DOHH2 (cell line): Measurements from ENCODE around the gene ZBTB46.

ENCODE experiments used
- H3F3A ChIP-seq: fragments of 200-600 bp; sonication (generic), shearing (Covaris generic); 2 replicates; pipeline ENCODE4 v1.6.0; 2016; ENCODE audit warnings: antibody characterized with exemption, mild to moderate bottlenecking; ENCODE audit not compliant: control insufficient read depth, insufficient read depth
- H3K27ac ChIP-seq: fragments of 200-600 bp; sonication (generic); 2 replicates; pipeline ENCODE4 v1.5.1; 2014; ENCODE audit warnings: low read depth, mild to moderate bottlenecking, low read length, moderate library complexity
- H3K27me3 ChIP-seq: fragments of 200-600 bp; sonication (generic); 2 replicates; pipeline ENCODE4 v1.6.1; 2014; ENCODE audit warnings: mild to moderate bottlenecking, low read length, mixed read lengths; ENCODE audit not compliant: control insufficient read depth
- H3K36me3 ChIP-seq: fragments of 200-600 bp; sonication (generic); 2 replicates; pipeline ENCODE4 v1.6.1; 2014; ENCODE audit warnings: mild to moderate bottlenecking, low read length, moderate library complexity, mixed read lengths; ENCODE audit not compliant: control insufficient read depth
- H3K4me1 ChIP-seq: fragments of 200-600 bp; sonication (generic); 2 replicates; pipeline ENCODE4 v1.6.1; 2014; ENCODE audit warnings: mild to moderate bottlenecking, low read length, mixed read lengths; ENCODE audit not compliant: control insufficient read depth
- H3K4me2 ChIP-seq: fragments of 200-600 bp; sonication (generic); 2 replicates; pipeline ENCODE4 v1.6.0; 2014; ENCODE audit warnings: mild to moderate bottlenecking, low read length, moderate library complexity
- H3K4me3 ChIP-seq: fragments of 200-600 bp; sonication (generic); 2 replicates; pipeline ENCODE4 v1.5.1; 2014; ENCODE audit warnings: mild to moderate bottlenecking, low read length, mixed read lengths
- H3K79me2 ChIP-seq: fragments of 200-600 bp; sonication (generic); 2 replicates; pipeline ENCODE4 v1.6.1; 2014; ENCODE audit warnings: mild to moderate bottlenecking, low read length, mixed read lengths; ENCODE audit not compliant: control insufficient read depth
- H3K9me2 ChIP-seq: fragments of 200-600 bp; sonication (generic); replicated peaks from 2 replicates; pipeline ENCODE4 v1.6.1; 2014; ENCODE audit warnings: mild to moderate bottlenecking, low read length, mixed read lengths; ENCODE audit not compliant: control insufficient read depth
- H3K9me3 ChIP-seq: fragments of 200-600 bp; sonication (generic); 2 replicates; pipeline ENCODE4 v1.6.1; 2014; ENCODE audit warnings: antibody characterized with exemption, low read length, mixed read lengths; ENCODE audit not compliant: control insufficient read depth, insufficient read depth
- H4K20me1 ChIP-seq: fragments of 200-600 bp; sonication (generic); 2 replicates; pipeline ENCODE4 v1.6.0; 2014; ENCODE audit warnings: low read depth, mild to moderate bottlenecking, antibody characterized with exemption, low read length, moderate library complexity; ENCODE audit not compliant: control insufficient read depth, insufficient read depth
- EZH2phosphoT487 ChIP-seq: fragments of 200-600 bp; sonication (generic); IDR thresholded peaks from 2 replicates; pipeline ENCODE4 v1.6.1; 2017; ENCODE audit warnings: borderline replicate concordance, mild to moderate bottlenecking, antibody characterized with exemption, low read length, moderate library complexity, mixed read lengths
- TF ChIP-seq, protein P1 (sequence below): fragments of 200-600 bp; sonication (generic); IDR thresholded peaks from one replicate; pipeline ENCODE4 v1.5.1; 2014; ENCODE audit warnings: antibody characterized with exemption, mild to moderate bottlenecking, low read depth, low read length; ENCODE audit not compliant: poor library complexity, severe bottlenecking

Gene ZBTB46

DNA sequence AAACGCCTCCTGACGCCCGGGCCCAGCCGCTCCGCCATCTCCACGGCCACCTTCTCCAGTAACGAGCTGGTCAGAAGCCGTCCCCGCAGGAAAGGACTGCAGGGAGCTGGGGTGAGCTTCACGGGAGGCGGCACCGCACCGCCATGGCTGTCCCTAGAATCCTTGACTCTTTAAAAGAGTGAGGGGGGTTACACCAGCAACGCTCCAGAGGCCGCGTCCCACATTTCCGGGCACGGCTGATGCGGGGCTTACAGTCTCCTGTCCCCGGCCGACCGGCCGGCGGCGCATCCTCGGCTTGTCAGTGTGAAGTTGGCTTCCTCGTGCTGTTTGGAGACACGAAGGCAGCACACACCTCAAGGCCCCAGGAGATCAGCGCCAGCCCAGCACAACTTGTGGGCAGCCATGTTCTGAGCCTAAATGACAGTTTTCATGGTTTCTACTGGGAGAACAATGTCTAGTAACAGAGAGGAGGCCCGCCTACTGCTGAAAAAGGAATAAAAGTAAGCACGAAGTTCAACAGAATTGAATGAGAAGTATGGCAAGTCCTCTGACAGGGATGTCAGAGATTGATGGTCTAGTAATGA lies 61.1 kb downstream of the ZBTB46 start:
- no peaks in the 10 kb centered on the region for H3K4me1 ChIP-seq
- H3K79me2 ChIP-seq: no peaks in the 10 kb centered on the region
- H4K20me1 ChIP-seq: no peaks in the 10 kb centered on the region
- TF ChIP-seq, protein P1, sequence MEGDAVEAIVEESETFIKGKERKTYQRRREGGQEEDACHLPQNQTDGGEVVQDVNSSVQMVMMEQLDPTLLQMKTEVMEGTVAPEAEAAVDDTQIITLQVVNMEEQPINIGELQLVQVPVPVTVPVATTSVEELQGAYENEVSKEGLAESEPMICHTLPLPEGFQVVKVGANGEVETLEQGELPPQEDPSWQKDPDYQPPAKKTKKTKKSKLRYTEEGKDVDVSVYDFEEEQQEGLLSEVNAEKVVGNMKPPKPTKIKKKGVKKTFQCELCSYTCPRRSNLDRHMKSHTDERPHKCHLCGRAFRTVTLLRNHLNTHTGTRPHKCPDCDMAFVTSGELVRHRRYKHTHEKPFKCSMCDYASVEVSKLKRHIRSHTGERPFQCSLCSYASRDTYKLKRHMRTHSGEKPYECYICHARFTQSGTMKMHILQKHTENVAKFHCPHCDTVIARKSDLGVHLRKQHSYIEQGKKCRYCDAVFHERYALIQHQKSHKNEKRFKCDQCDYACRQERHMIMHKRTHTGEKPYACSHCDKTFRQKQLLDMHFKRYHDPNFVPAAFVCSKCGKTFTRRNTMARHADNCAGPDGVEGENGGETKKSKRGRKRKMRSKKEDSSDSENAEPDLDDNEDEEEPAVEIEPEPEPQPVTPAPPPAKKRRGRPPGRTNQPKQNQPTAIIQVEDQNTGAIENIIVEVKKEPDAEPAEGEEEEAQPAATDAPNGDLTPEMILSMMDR: no peak
- no peak for TF ChIP-seq EZH2phosphoT487
- no peak overlapping the region for H3K27ac ChIP-seq
- H3K9me2 ChIP-seq: no peaks in the 10 kb centered on the region
- H3F3A ChIP-seq: no peaks in the 10 kb centered on the region
- no peaks in the 10 kb centered on the region for H3K36me3 ChIP-seq
- peaks cover 11% of the 10 kb centered on the region for H3K27me3 ChIP-seq
- H3K4me3 ChIP-seq: no peak overlapping the region
- no peak overlapping the region for H3K4me2 ChIP-seq
- no peaks in the 10 kb centered on the region for H3K9me3 ChIP-seq

DNA sequence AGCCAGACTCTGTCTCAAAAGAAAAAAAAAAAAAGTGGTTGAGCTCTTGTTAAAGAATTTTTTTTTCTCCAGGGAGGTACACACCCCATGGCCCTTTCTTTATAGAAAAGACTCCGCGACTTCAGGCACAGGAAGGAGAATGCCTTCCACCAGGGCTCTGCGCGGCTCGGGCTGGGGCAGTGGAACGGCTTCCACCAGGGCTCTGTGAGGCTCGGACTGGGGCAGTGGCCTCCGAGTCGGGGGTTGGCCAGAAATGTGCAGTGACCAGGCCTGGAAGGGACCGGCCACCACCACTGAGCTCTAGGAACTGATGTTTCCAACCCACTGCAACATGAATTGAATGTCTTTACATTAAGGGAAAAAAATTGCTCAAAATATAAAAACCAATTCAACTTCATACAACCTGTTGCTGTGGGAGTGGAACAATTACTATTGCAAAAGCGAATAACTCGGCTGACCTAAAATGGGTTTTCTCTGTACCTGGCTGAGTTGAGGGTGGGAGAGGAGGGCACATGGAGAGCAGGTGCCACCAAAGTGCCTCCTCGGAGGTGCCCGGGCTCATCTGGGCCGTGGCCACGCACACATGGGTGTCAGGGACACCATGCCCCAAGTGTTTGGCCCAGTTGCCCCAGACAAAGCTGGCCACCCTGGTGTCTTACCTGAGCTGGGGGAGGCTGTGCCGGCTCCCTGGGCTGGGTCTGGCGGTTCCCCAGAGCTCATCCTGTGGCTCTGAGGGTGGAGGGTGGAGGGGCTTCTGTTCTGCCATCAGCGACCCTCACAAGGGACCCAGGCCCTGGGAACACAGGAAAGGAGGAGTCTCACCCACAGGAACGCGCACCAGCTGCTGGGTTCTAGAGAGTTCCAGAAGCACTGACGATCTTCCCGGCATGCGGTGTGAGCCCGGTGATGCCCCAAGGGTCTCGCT lies 62.2 kb downstream of the ZBTB46 start:
- H3K36me3 ChIP-seq: no peaks in the 10 kb centered on the region

DNA sequence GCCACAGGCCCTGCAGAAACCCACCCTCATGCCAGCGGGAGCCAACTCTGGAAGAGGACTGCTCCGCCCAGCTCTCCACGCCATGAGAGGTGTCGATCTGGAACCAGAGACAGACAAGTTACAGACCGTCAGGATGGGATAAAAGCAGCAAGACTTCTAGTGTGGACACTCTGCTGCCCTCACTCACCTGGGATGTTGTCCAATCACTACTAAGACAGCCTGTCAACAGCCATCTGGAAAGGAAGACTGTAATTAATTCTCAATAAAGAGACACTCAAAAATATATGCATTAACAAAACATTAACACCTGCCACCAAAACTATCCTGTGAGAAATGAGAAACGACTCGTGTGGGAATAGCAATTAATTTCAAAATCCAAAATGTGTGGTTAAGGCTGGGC lies 63.2 kb downstream of the ZBTB46 start:
- Histone ChIP-seq H3K4me1 (no peaks in the 10 kb centered on the region), H3K36me3 (no peaks in the 10 kb centered on the region), H3K9me2 (no peaks in the 10 kb centered on the region), H3K4me2 (no peak overlapping the region), H3F3A (no peaks in the 10 kb centered on the region), H3K79me2 (no peaks in the 10 kb centered on the region), H3K9me3 (no peaks in the 10 kb centered on the region), H3K27ac (no peak overlapping the region), H3K4me3 (no peak overlapping the region), H4K20me1 (no peaks in the 10 kb centered on the region), H3K27me3 (peaks cover under 1% of the 10 kb centered on the region; the same call in 1 of the 2 replicates)
- TF ChIP-seq, protein P1: no peak
- TF ChIP-seq EZH2phosphoT487: no peak

More for the DNA sequence above, 62.2 kb downstream of the ZBTB46 start:
- Histone ChIP-seq H3K4me3 (no peak overlapping the region), H3F3A (no peaks in the 10 kb centered on the region), H3K79me2 (no peaks in the 10 kb centered on the region), H3K4me2 (no peak overlapping the region), H3K9me3 (no peaks in the 10 kb centered on the region), H3K9me2 (no peaks in the 10 kb centered on the region), H3K27me3 (peaks cover 7% of the 10 kb centered on the region; the same call in 1 of the 2 replicates), H4K20me1 (no peaks in the 10 kb centered on the region), H3K4me1 (no peaks in the 10 kb centered on the region), H3K27ac (no peak overlapping the region)
- TF ChIP-seq, protein P1: no peak
- TF ChIP-seq EZH2phosphoT487: no peak
